A549 (cell line): ENCODE results near the gene OPCML. TPM values are rescaled to one million over a fixed set of nuclear protein-coding genes. Genes with fewer than 3 reads are reported as not detected.

Source experiments
- ATAC-seq, 2 experiments: fragments of 200-7000 bp in 1 of 2; fragments of >200 bp in 1 of 2; cut with Nextera tagmentation in 1 of 2; cut with Tn5 transposase in 1 of 2; 3 replicates each; pipeline versions ENCODE4 v1.8.0 to v1.9.1; 2018 to 2020; ENCODE audit warnings: mild to moderate bottlenecking in 1 of 2, moderate library complexity in 1 of 2
- CTCF ChIA-PET: fragments of 300-600 bp; sonication (Branson Sonifier 250); formaldehyde crosslinking; extraction: SDS; loops from one replicate; lab custom pipeline; 2021; ENCODE audit warnings: antibody characterized with exemption, inconsistent platforms; lab: Yijun Ruan, JAX
- POLR2A ChIA-PET: fragments of 350-600 bp; formaldehyde crosslinking; extraction: SDS; loops from one replicate; lab custom pipeline; 2021; ENCODE audit warnings: antibody characterized with exemption, inconsistent platforms; lab: Yijun Ruan, JAX
- DNase-seq, 2 experiments: peaks; one replicate each; pipeline versions ENCODE4 v3.0.0 to v3.0.0-alpha.2; 2011 to 2016; ENCODE audit warnings: low read depth in 1 of 2, low spot score in 1 of 2
- FAIRE-seq: peaks from 2 replicates; lab custom pipeline; 2011; peaks lifted over from hg19 to GRCh38; lab: Jason Lieb, UNC
- H3K27ac ChIP-seq, 2 experiments: fragments of >200 bp; sonication (Bioruptor Twin); formaldehyde crosslinking; 3 replicates each; pipeline ENCODE4 v1.5.1; 2016 to 2017
- H3K4me1 ChIP-seq: fragments of >200 bp; sonication (Bioruptor Twin); formaldehyde crosslinking; 3 replicates; pipeline ENCODE4 v1.6.1; 2016
- H3K4me2 ChIP-seq: fragments of >200 bp; sonication (Bioruptor Twin); formaldehyde crosslinking; 3 replicates; pipeline ENCODE4 v1.6.1; 2016
- H3K4me3 ChIP-seq: fragments of >200 bp; sonication (Bioruptor Twin); formaldehyde crosslinking; 3 replicates; pipeline ENCODE4 v1.5.1; 2016
- H3K9me3 ChIP-seq: fragments of >200 bp; sonication (Bioruptor Twin); formaldehyde crosslinking; 3 replicates; pipeline ENCODE4 v1.6.1; 2016
- BCL3 ChIP-seq: fragments of >200 bp; sonication (Bioruptor Twin); formaldehyde crosslinking; IDR thresholded peaks from 3 replicates; pipeline ENCODE4 v1.6.1; 2016
- EHF ChIP-seq: fragments of 250-450 bp; sonication (Bioruptor Pico); IDR thresholded peaks from 2 replicates; pipeline ENCODE4 v1.5.0; 2020; ENCODE audit warnings: mild to moderate bottlenecking
- EHMT2 ChIP-seq: fragments of 200-600 bp; sonication (generic); IDR thresholded peaks from 2 replicates; pipeline ENCODE4 v1.6.1; 2016; ENCODE audit warnings: antibody characterized with exemption, low read depth, mild to moderate bottlenecking, moderate library complexity
- EP300 ChIP-seq, 2 experiments: fragments of >200 bp; sonication (Bioruptor Twin); formaldehyde crosslinking; IDR thresholded peaks; 2 replicates in 1 of 2; 3 replicates in 1 of 2; pipeline ENCODE4 v1.6.1; 2016 to 2017
- ESRRA ChIP-seq: fragments of 150-350 bp; IDR thresholded peaks from 2 replicates; pipeline ENCODE4 v1.6.1; 2014; ENCODE audit warnings: mild to moderate bottlenecking, low read length, borderline replicate concordance
- FOSL2 ChIP-seq, 2 experiments: fragments of 450-650 bp in 1 of 2; fragments of >200 bp in 1 of 2; sonication (Bioruptor Twin) in 1 of 2; formaldehyde crosslinking; IDR thresholded peaks; 2 replicates each; pipeline versions ENCODE4 v1.5.0 to v1.6.1; 2016 to 2020; ENCODE audit warnings: mild to moderate bottlenecking in 1 of 2, moderate library complexity in 1 of 2
- FOXS1 ChIP-seq: fragments of 250-450 bp; sonication (Bioruptor Pico); IDR thresholded peaks from 2 replicates; pipeline ENCODE4 v1.5.0; 2020; ENCODE audit warnings: mild to moderate bottlenecking, moderate library complexity
- HMGXB4 ChIP-seq: fragments of 250-450 bp; sonication (Bioruptor Pico); IDR thresholded peaks from 2 replicates; pipeline ENCODE4 v1.5.0; 2021; ENCODE audit warnings: mild to moderate bottlenecking, moderate library complexity, borderline replicate concordance
- HOXB13 ChIP-seq: fragments of 250-450 bp; sonication (Bioruptor Pico); IDR thresholded peaks from 2 replicates; pipeline ENCODE4 v1.5.0; 2020; ENCODE audit warnings: low read depth, mild to moderate bottlenecking, moderate library complexity
- HOXB5 ChIP-seq: fragments of 250-450 bp; sonication (Bioruptor Pico); IDR thresholded peaks from 2 replicates; pipeline ENCODE4 v1.5.0; 2020; ENCODE audit warnings: mild to moderate bottlenecking, moderate library complexity
- MAX ChIP-seq: IDR thresholded peaks from 2 replicates; pipeline ENCODE4 v1.6.1; 2012
- NFE2L2 ChIP-seq: fragments of 150-350 bp; conservative IDR thresholded peaks from 2 replicates; pipeline ENCODE4 v1.6.1; 2014; ENCODE audit warnings: low read length
- NPAS2 ChIP-seq: fragments of 250-450 bp; sonication (Bioruptor Pico); IDR thresholded peaks from 2 replicates; pipeline ENCODE4 v1.8.0; 2022; ENCODE audit warnings: mild to moderate bottlenecking, moderate library complexity, borderline replicate concordance
- RARB ChIP-seq: fragments of 250-450 bp; sonication (Bioruptor Pico); IDR thresholded peaks from 2 replicates; pipeline ENCODE4 v1.8.0; 2021; ENCODE audit warnings: mild to moderate bottlenecking, moderate library complexity
- RCOR1 ChIP-seq: fragments of 150-350 bp; IDR thresholded peaks from 2 replicates; pipeline ENCODE4 v1.6.1; 2014; ENCODE audit warnings: antibody characterized with exemption, low read length, low read depth
- REST ChIP-seq: fragments of 200-600 bp; sonication (generic); IDR thresholded peaks from 2 replicates; pipeline ENCODE4 v1.6.1; 2016; ENCODE audit warnings: antibody characterized with exemption, mild to moderate bottlenecking, moderate library complexity
- SREBF2 ChIP-seq: fragments of 450-650 bp; IDR thresholded peaks from 2 replicates; pipeline ENCODE4 v1.6.1; 2014; ENCODE audit warnings: mild to moderate bottlenecking, moderate library complexity
- TFCP2L1 ChIP-seq: fragments of 250-450 bp; sonication (Bioruptor Pico); IDR thresholded peaks from 2 replicates; pipeline ENCODE4 v1.5.0; 2021; ENCODE audit warnings: mild to moderate bottlenecking
- USF2 ChIP-seq: fragments of 450-650 bp; IDR thresholded peaks from 2 replicates; pipeline ENCODE4 v1.6.1; 2014; ENCODE audit warnings: antibody characterized with exemption
- WGBS: methylation state at CpG from one replicate; pipeline ENCODE4 v1.1.6; 2017; ENCODE audit errors: missing lambda C conversion rate; 5-methylcytosine and 5-hydroxymethylcytosine counted together
- polyA plus RNA-seq, 4 experiments: library from polyadenylated mRNA; depleted of rRNA in 3 of 4; stranded (reverse); fragments of >200 nt; fragmentation: RNase III in 1 of 4; extraction: RNeasy Plus Mini Kit Qiagen cat#74134 plus additional on column Dnase treatment in 1 of 4; gene quantifications; 2 replicates in 3 of 4; 3 replicates in 1 of 4; pipeline ENCODE4 v1.2.3, GENCODE V29; 2011 to 2017

OPCML gene
- polyA plus RNA-seq, 2 of the 4 experiments (the other 2 are of a cell fraction) = not detected

- no peak for TF ChIP-seq HMGXB4
Measured at GRCh38 chr11:133306019-133306418, 226.3 kb downstream of the OPCML start (continued).

- Histone ChIP-seq H3K4me1 (no peaks in the 10 kb centered on the region), H3K27ac (no peak overlapping the region), H3K4me2 (no peak overlapping the region), H3K9me3 (no peaks in the 10 kb centered on the region), H3K4me3 (no peak overlapping the region)
- no peak for ATAC-seq
- POLR2A ChIA-PET = no interaction called here
- CTCF ChIA-PET = no interaction called here
- no peak for FAIRE-seq
- WGBS = 18% methylated on average over 5 of the region's 5 CpGs
- no peak for TF ChIP-seq REST
- no peak for TF ChIP-seq FOXS1 (CRISPR knock-in tag)
- no peak for TF ChIP-seq ESRRA
- TF ChIP-seq EP300 (IDR thresholded peaks at IDR 0.05) = no peak
- TF ChIP-seq NPAS2 (CRISPR knock-in tag) = no peak
- no peak for TF ChIP-seq RCOR1
- TF ChIP-seq BCL3 = no peak
- no peak for TF ChIP-seq HOXB13
- TF ChIP-seq EHMT2 = no peak
- TF ChIP-seq USF2 = no peak
- no peak for TF ChIP-seq MAX
- no peak for TF ChIP-seq SREBF2
- no peak for TF ChIP-seq TFCP2L1
- no peak for TF ChIP-seq EHF (CRISPR knock-in tag)
- TF ChIP-seq HOXB5 (CRISPR knock-in tag) = no peak
- no peak for TF ChIP-seq RARB (CRISPR knock-in tag)
- TF ChIP-seq NFE2L2 = no peak
- TF ChIP-seq FOSL2 (IDR thresholded peaks at IDR 0.05) = no peak
- no peak for TF ChIP-seq FOSL2 (CRISPR knock-in tag; IDR thresholded peaks at IDR 0.05)
- no peak for DNase-seq
Measured at GRCh38 chr11:133305208-133305956, 226.9 kb downstream of the OPCML start.
